ENCODE data around the gene SIRT2. TPM values are rescaled to one million over a fixed set of nuclear protein-coding genes. Genes with fewer than 3 reads are reported as not detected.

Gene SIRT2
- total RNA-seq, 4 donors from 2014 or later = 39.8 to 71.5 (median 52.7) TPM

DNA sequence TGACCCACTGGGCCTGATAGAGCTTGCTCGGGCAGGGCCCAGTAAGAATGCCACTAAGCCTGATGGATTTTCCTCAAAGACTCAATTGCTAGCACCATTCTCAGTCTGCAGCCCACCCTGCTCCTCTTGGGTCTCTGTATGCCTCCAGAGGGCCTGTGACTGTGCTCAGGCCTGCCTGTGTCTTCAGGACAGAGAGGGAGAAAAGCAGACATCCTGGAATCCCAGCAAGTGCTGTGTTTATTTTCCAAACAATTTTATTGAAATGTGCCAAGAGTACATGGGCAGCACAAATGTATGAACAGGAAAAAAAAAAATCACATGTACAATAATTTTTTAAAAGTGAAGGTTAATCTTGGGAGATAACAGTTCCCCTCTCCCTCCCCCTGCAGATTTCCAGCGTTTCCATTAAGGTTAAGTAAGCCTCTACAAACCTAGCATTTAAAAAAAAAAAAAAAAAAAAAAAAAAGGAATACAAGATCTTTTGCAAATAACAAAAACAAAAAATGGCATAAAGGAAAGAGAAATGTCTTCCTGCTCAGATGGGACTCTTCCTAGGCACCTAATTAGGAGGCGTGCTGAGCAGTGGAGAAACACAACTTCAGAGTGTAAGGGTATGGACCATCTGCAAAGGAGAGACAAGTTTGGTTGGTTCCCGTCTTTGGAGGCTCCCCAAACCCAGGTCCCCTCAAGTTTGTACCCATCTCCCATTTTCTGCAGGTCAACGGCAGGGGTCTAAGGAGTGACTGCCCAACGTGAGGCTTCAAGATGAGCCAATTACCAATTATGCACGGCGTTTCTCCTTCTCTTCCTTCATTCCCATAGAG, 63.0 kb downstream of the SIRT2 start:
- intact Hi-C loops (cut with DNase I) = loop anchor here (10.0 kb wide), 1 partner anchor 102 kb away; no protein-coding TSS in a partner anchor
- 57 to 63% methylated on average over 8 of the region's 8 CpGs for WGBS, 2 donors
- H3K4me3 ChIP-seq = no peak overlapping the region
- H3K4me1 ChIP-seq = peaks cover 34 to 84% (median 59%) of the 10 kb centered on the region in 3 donors
- peaks cover 48 to 70% (median 52%) of the 10 kb centered on the region in 3 donors for H3K36me3 ChIP-seq
- no peak for DNase-seq
- H3K9me3 ChIP-seq = no peaks in the 10 kb centered on the region
- TF ChIP-seq POLR2A (IDR thresholded peaks at IDR 0.05) = no peak
- TF ChIP-seq, protein P1, sequence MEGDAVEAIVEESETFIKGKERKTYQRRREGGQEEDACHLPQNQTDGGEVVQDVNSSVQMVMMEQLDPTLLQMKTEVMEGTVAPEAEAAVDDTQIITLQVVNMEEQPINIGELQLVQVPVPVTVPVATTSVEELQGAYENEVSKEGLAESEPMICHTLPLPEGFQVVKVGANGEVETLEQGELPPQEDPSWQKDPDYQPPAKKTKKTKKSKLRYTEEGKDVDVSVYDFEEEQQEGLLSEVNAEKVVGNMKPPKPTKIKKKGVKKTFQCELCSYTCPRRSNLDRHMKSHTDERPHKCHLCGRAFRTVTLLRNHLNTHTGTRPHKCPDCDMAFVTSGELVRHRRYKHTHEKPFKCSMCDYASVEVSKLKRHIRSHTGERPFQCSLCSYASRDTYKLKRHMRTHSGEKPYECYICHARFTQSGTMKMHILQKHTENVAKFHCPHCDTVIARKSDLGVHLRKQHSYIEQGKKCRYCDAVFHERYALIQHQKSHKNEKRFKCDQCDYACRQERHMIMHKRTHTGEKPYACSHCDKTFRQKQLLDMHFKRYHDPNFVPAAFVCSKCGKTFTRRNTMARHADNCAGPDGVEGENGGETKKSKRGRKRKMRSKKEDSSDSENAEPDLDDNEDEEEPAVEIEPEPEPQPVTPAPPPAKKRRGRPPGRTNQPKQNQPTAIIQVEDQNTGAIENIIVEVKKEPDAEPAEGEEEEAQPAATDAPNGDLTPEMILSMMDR (IDR thresholded peaks at IDR 0.05) = no peak
- peak overlapping the region; percentile 77 to 94 (median 87) for H3K27ac ChIP-seq
- no peaks in the 10 kb centered on the region for H3K27me3 ChIP-seq

DNA sequence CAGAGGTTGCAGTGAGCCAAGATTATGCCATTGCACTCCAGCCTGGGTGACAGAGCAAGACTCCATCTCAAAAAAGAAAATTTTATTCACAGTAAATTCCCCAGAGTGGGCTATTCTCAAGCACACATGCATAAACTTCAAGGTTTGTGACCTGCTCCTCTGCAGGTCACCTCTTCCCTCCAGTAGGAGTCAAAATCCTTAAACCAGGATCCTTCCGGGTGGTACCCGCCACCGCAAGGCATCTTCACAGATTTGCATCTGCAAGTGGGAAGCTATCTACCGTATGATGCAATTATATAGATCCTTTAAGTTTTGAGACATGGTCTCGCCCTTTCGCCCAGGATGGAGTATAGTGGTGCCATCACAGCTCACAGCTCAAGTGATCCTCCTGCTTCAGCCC, 64.8 kb downstream of the SIRT2 start:
- Histone ChIP-seq H3K9me3 (no peaks in the 10 kb centered on the region), H3K4me1 (peaks cover 38 to 82% (median 59%) of the 10 kb centered on the region in 3 donors), H3K36me3 (peaks cover 33 to 64% (median 38%) of the 10 kb centered on the region in 3 donors), H3K27ac (peak overlapping the region in 2 of 4 donors; percentile 94 to 95), H3K4me3 (no peak overlapping the region), H3K27me3 (no peaks in the 10 kb centered on the region)
- no peak for DNase-seq
- TF ChIP-seq, protein P1 (IDR thresholded peaks at IDR 0.05) = no peak
- no peak for TF ChIP-seq POLR2A (IDR thresholded peaks at IDR 0.05)
- 86 to 94% methylated on average over 6 of the region's 6 CpGs for WGBS, 2 donors
- intact Hi-C loops (cut with DNase I) = loop anchor here (10.0 kb wide), 1 partner anchor 100 kb away; no protein-coding TSS in a partner anchor

DNA sequence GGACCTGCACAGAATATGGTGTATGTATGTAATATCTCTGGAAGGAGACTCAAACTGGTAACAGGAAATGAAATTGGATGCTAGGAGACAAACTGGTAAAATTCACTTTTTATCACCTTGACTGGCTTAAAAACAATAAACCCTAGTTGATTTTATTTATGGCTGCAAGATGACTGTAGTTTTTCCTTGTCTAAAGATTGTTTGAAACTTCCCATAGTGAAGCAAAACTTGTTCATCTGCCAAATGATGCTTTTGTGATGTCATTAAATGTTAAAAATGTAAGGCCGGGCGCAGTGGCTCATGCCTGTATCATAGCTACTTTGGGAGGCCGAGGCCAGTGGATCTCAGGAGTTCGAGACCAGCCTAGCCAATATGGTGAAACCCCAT, 65.3 kb downstream of the SIRT2 start:
- WGBS, 2 donors = 83 to 90% methylated on average over 3 to 4 of the region's 4 CpGs
- no peaks in the 10 kb centered on the region for H3K9me3 ChIP-seq
- H3K27ac ChIP-seq = peak overlapping the region in 2 of 4 donors; percentile 94 to 95
- intact Hi-C loops (cut with DNase I) = loop anchor here (10.0 kb wide), 1 partner anchor 99 kb away; no protein-coding TSS in a partner anchor
- TF ChIP-seq POLR2A (IDR thresholded peaks at IDR 0.05) = no peak
- TF ChIP-seq, protein P1 (IDR thresholded peaks at IDR 0.05) = no peak
- peaks cover 35 to 82% (median 58%) of the 10 kb centered on the region in 3 donors for H3K4me1 ChIP-seq
- DNase-seq = no peak
- no peak overlapping the region for H3K4me3 ChIP-seq
- peaks cover 32 to 64% (median 33%) of the 10 kb centered on the region in 3 donors for H3K36me3 ChIP-seq
- no peaks in the 10 kb centered on the region for H3K27me3 ChIP-seq

DNA sequence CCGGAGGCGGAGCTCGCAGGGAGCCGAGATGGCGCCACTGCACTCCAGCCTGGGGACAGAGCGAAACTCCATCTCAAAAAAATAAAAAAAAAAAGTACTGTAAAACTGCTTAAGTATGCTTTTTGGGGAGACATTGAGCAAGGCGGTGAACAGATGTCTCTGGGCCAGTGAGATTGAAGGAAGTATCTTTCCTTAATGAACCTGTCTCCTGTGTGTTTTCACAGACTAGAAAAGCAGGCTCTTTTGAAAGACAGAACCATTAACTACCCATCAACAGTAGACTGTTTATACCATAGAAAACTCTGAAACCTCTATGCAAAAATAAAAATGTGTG, 66.4 kb downstream of the SIRT2 start:
- H3K27me3 ChIP-seq = no peaks in the 10 kb centered on the region
- intact Hi-C loops (cut with DNase I) = loop anchor here (10.0 kb wide), 1 partner anchor 98 kb away; no protein-coding TSS in a partner anchor
- TF ChIP-seq, protein P1 (IDR thresholded peaks at IDR 0.05) = no peak
- TF ChIP-seq POLR2A (IDR thresholded peaks at IDR 0.05) = no peak
- H3K27ac ChIP-seq = peak overlapping the region; percentile 49 to 95 (median 90)
- H3K36me3 ChIP-seq = peaks cover 24 to 64% (median 31%) of the 10 kb centered on the region in 3 donors
- peaks cover 31 to 75% (median 50%) of the 10 kb centered on the region in 3 donors for H3K4me1 ChIP-seq
- H3K4me3 ChIP-seq = no peak overlapping the region
- 79 to 90% methylated on average over 7 of the region's 7 CpGs for WGBS, 2 donors
- no peaks in the 10 kb centered on the region for H3K9me3 ChIP-seq
- no peak for DNase-seq

DNA sequence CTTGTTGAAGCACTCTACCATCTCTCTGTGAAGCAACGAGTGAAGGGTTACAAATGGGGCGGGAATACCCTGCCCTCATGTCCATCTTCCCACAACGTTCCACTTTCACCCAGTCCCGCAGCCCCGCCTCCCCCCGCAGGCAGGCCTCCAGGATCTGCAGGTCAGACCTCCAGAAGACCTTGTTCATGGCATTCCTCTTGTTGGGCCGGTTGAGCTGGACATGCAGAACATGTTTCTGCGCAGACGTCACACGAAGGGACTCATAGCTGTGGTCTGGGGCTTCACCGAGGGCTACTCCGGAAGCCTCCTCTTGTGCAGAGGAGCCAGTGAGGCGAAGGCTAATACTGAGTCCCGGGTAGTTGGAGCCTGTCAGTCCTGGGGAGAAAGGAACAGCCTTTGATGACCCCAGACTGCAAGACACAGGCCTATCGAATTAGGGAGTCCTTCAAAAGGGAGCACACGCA, 68.2 kb downstream of the SIRT2 start:
- Histone ChIP-seq H3K9me3 (no peaks in the 10 kb centered on the region), H3K27ac (peak overlapping the region; percentile 87 to 95 (median 93)), H3K4me1 (peaks cover 24 to 65% (median 39%) of the 10 kb centered on the region in 3 donors), H3K36me3 (peaks cover 13 to 60% (median 27%) of the 10 kb centered on the region in 3 donors), H3K27me3 (no peaks in the 10 kb centered on the region), H3K4me3 (peak overlapping the region; percentile 53 to 88 (median 74))
- 0% methylated on average over 5 to 7 of the region's 16 CpGs for WGBS, 2 donors
- DNase-seq = no peak
- intact Hi-C loops (cut with DNase I) = loop anchor here (10.0 kb wide), 1 partner anchor 96 kb away; no protein-coding TSS in a partner anchor
- TF ChIP-seq, protein P1 (IDR thresholded peaks at IDR 0.05) = no peak
- no peak for TF ChIP-seq POLR2A (IDR thresholded peaks at IDR 0.05)
